ENCODE results near the gene STAMBP.

DNA sequence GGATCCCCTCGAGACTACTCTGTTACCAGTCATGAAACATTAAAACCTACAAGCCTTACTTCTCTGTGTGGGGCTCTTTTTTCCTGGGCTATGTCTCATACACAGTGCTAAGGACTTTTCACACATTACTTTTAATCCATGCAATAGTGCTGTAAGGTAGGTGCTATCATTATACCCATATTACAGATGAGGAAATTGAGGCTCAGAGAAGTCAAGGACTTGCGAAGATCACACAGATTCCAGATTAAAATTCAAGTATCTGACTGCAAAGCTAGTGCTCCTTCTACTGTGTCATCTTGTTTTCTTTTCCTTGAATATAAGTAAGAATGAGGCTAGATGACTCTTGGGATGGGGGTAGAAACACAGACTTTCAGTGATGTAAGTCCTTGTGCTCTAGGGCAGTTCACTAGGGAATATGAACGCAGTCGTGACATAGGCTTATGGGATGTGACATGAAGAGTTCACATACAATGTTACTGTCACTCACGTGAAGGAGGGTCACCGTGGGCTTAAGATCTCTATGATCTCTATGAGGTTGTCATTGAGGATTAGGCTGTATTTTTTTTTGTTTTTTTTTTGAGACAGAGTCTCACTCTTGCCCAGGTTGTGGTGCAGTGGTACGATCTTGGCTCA, 91.0 kb downstream of the STAMBP start:
- TF ChIP-seq, protein P1, sequence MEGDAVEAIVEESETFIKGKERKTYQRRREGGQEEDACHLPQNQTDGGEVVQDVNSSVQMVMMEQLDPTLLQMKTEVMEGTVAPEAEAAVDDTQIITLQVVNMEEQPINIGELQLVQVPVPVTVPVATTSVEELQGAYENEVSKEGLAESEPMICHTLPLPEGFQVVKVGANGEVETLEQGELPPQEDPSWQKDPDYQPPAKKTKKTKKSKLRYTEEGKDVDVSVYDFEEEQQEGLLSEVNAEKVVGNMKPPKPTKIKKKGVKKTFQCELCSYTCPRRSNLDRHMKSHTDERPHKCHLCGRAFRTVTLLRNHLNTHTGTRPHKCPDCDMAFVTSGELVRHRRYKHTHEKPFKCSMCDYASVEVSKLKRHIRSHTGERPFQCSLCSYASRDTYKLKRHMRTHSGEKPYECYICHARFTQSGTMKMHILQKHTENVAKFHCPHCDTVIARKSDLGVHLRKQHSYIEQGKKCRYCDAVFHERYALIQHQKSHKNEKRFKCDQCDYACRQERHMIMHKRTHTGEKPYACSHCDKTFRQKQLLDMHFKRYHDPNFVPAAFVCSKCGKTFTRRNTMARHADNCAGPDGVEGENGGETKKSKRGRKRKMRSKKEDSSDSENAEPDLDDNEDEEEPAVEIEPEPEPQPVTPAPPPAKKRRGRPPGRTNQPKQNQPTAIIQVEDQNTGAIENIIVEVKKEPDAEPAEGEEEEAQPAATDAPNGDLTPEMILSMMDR (IDR thresholded peaks at IDR 0.05; ENCODE audit: low read depth, low read length) = no peak
- TF ChIP-seq EZH2phosphoT487 (IDR thresholded peaks at IDR 0.05; ENCODE audit: low read depth) = no peak

All from OCI-LY3 (cell line).